Immature natural killer cell (primary cell): Measurements from ENCODE around the gene STMN3. TPM values are rescaled to one million over a fixed set of nuclear protein-coding genes. Genes with fewer than 3 reads are reported as not detected.
"Not testable (repeated sequence)": the region's sequence is repeated elsewhere in the genome, so short reads cannot be mapped to it uniquely, and the experiment has no call there.

Experiments
- DNase-seq, 3 donors: peaks; one replicate each; pipeline ENCODE4 v3.0.0; 2022; ENCODE audit warnings: mixed read lengths in 1 of 3
- H3K27ac Mint-ChIP-seq, 6 donors: one replicate each; pipeline ENCODE4 v1.8.0; 2020; ENCODE audit warnings: mixed read lengths in 6 of 6, mild to moderate bottlenecking in 5 of 6, inconsistent platforms in 4 of 6, moderate library complexity in 3 of 6
- H3K27me3 Mint-ChIP-seq, 3 donors: one replicate each; pipeline ENCODE4 v1.8.0; 2020 to 2021; ENCODE audit warnings: low read depth in 3 of 3, mild to moderate bottlenecking in 3 of 3, mixed read lengths in 3 of 3, moderate library complexity in 3 of 3, inconsistent platforms in 1 of 3
- H3K36me3 Mint-ChIP-seq, 3 donors: one replicate each; pipeline ENCODE4 v1.8.0; 2020; ENCODE audit warnings: mixed read lengths in 3 of 3, inconsistent platforms in 2 of 3, mild to moderate bottlenecking in 2 of 3
- H3K4me1 Mint-ChIP-seq, 2 donors: one replicate each; pipeline ENCODE4 v1.8.0; 2020; ENCODE audit warnings: inconsistent platforms in 2 of 2, mild to moderate bottlenecking in 2 of 2, mixed read lengths in 2 of 2, moderate library complexity in 1 of 2
- H3K4me3 Mint-ChIP-seq, 5 donors: one replicate each; pipeline ENCODE4 v1.8.0; 2020; ENCODE audit warnings: mild to moderate bottlenecking in 5 of 5, mixed read lengths in 5 of 5, inconsistent platforms in 3 of 5, moderate library complexity in 3 of 5
- H3K9me3 Mint-ChIP-seq, 6 donors: one replicate each; pipeline ENCODE4 v1.8.0; 2020; ENCODE audit warnings: mild to moderate bottlenecking in 6 of 6, mixed read lengths in 6 of 6, inconsistent platforms in 4 of 6, moderate library complexity in 3 of 6
- polyA plus RNA-seq, 3 donors: library from polyadenylated mRNA; unstranded; fragments of 300-500 nt; fragmentation: Illumina TruSeq; gene quantifications; one replicate each; pipeline ENCODE4 v1.2.3, GENCODE V29; 2021

STMN3 gene
- polyA plus RNA-seq, 3 donors from 2014 or later: 0.36 to 1.6 (median 1.1) TPM

DNA sequence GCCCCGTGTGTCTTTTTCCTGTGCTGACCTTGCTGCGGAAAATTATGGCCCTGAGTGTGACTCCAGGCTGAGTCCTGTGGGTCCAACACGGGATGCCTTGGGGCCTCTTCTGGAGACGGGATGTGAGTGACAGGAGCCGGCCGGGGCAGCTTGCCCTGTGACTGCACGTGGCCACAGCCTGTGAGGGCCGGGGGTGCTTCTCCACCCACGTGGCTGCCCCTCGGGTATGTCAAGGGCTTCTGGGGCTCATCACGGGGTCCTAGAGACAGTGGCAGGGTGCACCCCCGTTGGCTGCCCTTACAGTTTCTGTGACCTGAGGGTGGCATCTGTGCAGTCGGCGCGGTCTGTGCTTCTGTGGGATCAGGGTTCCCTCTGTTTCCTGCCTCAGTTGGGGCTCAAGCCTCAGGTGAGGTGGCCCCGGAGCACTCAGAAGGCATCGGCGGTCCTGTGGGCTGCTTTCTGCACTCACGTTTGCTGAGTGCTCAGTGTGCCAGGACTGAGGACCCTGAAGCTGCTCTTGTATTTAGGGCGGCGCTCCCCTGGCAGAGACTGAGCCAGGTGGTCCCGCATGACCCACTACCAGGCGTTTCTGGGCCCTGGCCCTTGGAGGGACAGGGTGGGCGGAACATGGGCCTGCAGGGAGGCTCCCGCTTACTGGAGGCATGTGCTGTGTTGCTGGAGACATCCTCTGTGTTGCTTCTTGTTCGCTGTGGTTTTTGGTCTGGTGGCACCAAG lies 10.3 kb upstream of the STMN3 start:
- no peak overlapping the region for H3K4me3 Mint-ChIP-seq

DNA sequence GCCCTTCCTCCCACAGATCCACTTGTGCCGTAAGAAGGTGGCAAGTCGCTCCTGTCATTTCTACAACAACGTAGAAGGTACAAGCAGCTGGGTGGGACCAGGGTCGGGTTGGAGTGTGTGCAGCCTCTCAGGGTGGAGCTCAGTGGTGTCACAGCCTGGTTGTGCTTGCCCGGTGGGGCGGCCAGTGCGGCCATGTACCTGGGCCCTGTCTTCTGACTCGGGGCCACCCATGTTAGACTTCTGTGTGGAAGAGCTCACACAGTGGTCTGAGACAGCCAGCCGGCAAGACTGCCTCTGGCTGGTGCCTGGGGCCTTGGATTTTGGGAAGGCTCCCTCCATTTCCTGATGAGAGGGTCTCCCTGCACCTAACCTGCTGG lies 9.6 kb upstream of the STMN3 start:
- no peak overlapping the region for H3K4me3 Mint-ChIP-seq
- peaks cover 4 to 8% (median 6%) of the 10 kb centered on the region in 3 donors for H3K27me3 Mint-ChIP-seq
- DNase-seq: no peak
- peaks cover 22 to 23% of the 10 kb centered on the region in 2 donors for H3K4me1 Mint-ChIP-seq
- H3K9me3 Mint-ChIP-seq: peaks cover 0 to 3% (median 0%) of the 10 kb centered on the region in 6 donors
- peaks cover 4 to 13% (median 8%) of the 10 kb centered on the region in 3 donors for H3K36me3 Mint-ChIP-seq
- no peak overlapping the region for H3K27ac Mint-ChIP-seq

More for the DNA sequence above, 10.3 kb upstream of the STMN3 start:
- H3K4me1 Mint-ChIP-seq: peaks cover 16% of the 10 kb centered on the region in 2 donors
- H3K27ac Mint-ChIP-seq: no peak overlapping the region
- H3K36me3 Mint-ChIP-seq: peaks cover 8 to 13% (median 13%) of the 10 kb centered on the region in 3 donors
- peaks cover 0 to 4% (median 2%) of the 10 kb centered on the region in 3 donors for H3K27me3 Mint-ChIP-seq
- no peak for DNase-seq
- no peaks in the 10 kb centered on the region for H3K9me3 Mint-ChIP-seq

DNA sequence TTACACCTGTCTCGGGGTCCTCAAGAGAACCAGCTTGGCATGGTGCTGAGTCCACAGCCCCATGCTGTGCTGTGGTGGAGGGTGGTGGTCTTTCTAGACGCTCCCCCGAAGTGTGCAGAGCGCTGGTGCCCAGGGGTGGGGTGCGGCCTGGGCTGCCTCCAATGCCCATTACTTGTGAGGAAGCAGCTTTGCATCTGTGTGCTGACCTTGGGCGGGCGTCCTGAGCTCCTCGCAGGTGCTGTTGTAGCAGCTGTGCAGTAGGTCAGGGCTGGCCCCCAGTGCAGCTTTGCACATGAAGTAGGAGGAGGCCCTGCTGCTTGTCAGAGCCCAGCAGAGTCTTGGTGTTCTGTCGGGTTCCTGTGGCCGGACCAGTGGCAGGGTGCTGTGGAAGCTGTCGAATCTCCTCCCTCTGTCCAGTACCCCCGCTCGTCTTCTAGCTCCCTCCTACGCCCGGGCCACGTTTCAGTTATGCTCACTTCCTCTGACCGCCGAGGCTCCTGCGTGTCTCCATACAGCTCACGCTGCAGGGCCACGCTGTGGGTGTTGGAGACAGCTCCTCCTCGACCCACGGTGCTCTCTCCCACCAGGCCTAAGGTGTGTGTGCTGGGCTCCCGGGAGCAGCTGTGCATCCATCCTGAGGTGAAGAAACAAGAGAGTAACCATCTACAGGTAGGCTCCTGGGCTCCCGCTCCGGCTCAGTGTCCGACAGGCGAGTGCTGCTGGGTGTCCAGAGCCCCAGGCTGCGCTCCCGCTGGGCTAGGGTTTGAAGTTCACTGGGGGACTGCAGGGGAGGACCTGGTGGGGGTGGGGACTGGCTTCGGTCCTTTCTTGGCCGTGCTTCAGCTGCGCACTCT lies 9.0 kb upstream of the STMN3 start:
- no peak for DNase-seq
- H3K9me3 Mint-ChIP-seq: peaks cover 0 to 3% (median 0%) of the 10 kb centered on the region in 6 donors
- no peak overlapping the region for H3K4me3 Mint-ChIP-seq
- H3K4me1 Mint-ChIP-seq: peaks cover 24% of the 10 kb centered on the region in 2 donors
- H3K27ac Mint-ChIP-seq: no peak overlapping the region
- H3K36me3 Mint-ChIP-seq: peaks cover 4 to 13% (median 6%) of the 10 kb centered on the region in 3 donors
- peaks cover 6 to 10% (median 6%) of the 10 kb centered on the region in 3 donors for H3K27me3 Mint-ChIP-seq

GRCh38 chr20:63661108-63661507 lies 7.9 kb upstream of the STMN3 start:
- Mint-ChIP-seq H3K9me3 (peaks cover 0 to 3% (median 0%) of the 10 kb centered on the region in 6 donors), H3K4me1 (peaks cover 24% of the 10 kb centered on the region in 2 donors), H3K27ac (no peak overlapping the region), H3K4me3 (no peak overlapping the region), H3K36me3 (peaks cover 3 to 13% (median 4%) of the 10 kb centered on the region in 3 donors), H3K27me3 (peaks cover 6 to 8% (median 6%) of the 10 kb centered on the region in 3 donors)
- DNase-seq: no peak

DNA sequence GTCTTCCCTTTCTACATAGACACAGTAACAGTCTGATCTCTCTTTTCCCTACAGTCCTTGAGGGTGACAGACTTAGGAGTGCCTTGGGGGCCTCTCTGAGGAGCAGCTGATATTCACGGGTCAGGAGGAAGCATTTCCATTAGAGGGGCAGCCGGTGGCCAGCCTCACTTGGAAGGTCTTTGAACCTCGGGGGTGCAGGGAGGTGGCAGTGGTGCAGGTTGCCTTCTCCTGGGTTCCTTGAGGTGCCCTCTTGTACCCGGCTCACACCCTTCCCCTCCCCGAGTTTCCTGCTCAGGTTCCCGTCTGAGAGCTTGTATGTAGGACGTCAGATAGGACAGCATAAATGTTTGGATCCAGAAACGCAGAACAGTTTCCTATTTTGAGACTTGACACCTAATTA lies 7.4 kb upstream of the STMN3 start:
- Mint-ChIP-seq H3K27me3 (peaks cover 6 to 8% (median 6%) of the 10 kb centered on the region in 3 donors), H3K9me3 (peaks cover 0 to 3% (median 0%) of the 10 kb centered on the region in 6 donors), H3K4me1 (peaks cover 24% of the 10 kb centered on the region in 2 donors), H3K36me3 (peaks cover 3 to 13% (median 4%) of the 10 kb centered on the region in 3 donors), H3K4me3 (peak overlapping the region in 3 of 5 donors; percentile 24 to 44 (median 41)), H3K27ac (no peak overlapping the region)
- DNase-seq: no peak

DNA sequence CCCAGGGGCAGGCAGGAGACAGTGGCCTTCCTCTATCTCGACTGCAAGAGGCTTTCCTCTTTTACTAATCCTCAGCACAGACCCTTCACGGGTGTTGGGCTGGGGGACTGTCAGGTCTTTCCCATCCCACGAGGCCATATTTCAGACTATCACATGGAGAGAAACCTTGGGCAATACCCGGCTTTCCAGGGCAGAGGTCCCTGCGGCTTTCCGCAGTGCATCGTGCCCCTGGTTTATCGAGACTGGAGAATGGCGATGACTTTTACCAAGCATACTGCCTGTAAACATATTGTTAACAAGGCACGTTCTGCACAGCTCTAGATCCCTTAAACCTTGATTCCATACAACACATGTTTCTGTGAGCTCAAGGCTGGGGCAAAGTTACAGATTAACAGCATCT lies 7.0 kb upstream of the STMN3 start:
- H3K27ac Mint-ChIP-seq, H3K27me3 Mint-ChIP-seq, H3K9me3 Mint-ChIP-seq, DNase-seq: not testable (repeated sequence)
- Mint-ChIP-seq H3K4me3 (peak overlapping the region; percentile 17 to 97 (median 49)), H3K36me3 (peaks cover 3 to 13% (median 4%) of the 10 kb centered on the region in 3 donors), H3K4me1 (peaks cover 24% of the 10 kb centered on the region in 2 donors)

GRCh38 chr20:63659370-63659769 lies 6.1 kb upstream of the STMN3 start:
- Mint-ChIP-seq H3K4me3 (peak overlapping the region; percentile 95 to 97 (median 96)), H3K27me3 (peaks cover 7 to 10% (median 9%) of the 10 kb centered on the region in 3 donors)
- no peak for DNase-seq

DNA sequence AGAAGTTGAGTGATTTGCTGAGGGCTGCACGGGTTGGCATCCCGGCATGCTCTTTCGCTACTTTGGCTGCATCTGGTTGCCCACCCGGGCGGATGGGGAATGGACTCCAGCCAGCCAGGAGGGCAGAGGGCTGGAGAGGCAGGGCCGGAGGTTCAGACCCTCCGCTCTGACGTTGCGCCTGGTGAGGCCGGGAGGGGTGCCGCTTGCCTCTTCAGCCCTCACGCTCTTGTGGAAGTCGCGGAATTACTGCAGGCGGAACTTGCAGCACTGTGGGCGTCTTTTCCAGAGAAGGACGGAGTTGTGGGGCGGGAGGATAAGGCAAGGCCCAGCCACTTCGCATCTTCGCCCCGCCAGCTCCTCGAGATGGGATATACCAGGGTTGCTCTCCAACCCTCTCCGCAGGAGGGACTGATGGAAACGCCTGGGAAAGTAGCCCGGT lies 5.5 kb upstream of the STMN3 start:
- Mint-ChIP-seq H3K36me3 (peaks cover 3 to 10% (median 4%) of the 10 kb centered on the region in 3 donors), H3K27ac (peak overlapping the region; percentile 88 to 97 (median 94)), H3K27me3 (peaks cover 9 to 12% (median 11%) of the 10 kb centered on the region in 3 donors), H3K9me3 (peaks cover 0 to 3% (median 0%) of the 10 kb centered on the region in 6 donors), H3K4me1 (peaks cover 29% of the 10 kb centered on the region in 2 donors), H3K4me3 (peak overlapping the region; percentile 95 to 97 (median 96))
- DNase-seq: no peak

More at GRCh38 chr20:63659370-63659769, 6.1 kb upstream of the STMN3 start:
- Mint-ChIP-seq H3K36me3 (peaks cover 3 to 10% (median 4%) of the 10 kb centered on the region in 3 donors), H3K4me1 (peaks cover 24% of the 10 kb centered on the region in 2 donors), H3K27ac (no peak overlapping the region), H3K9me3 (peaks cover 0 to 3% (median 0%) of the 10 kb centered on the region in 6 donors)

DNA sequence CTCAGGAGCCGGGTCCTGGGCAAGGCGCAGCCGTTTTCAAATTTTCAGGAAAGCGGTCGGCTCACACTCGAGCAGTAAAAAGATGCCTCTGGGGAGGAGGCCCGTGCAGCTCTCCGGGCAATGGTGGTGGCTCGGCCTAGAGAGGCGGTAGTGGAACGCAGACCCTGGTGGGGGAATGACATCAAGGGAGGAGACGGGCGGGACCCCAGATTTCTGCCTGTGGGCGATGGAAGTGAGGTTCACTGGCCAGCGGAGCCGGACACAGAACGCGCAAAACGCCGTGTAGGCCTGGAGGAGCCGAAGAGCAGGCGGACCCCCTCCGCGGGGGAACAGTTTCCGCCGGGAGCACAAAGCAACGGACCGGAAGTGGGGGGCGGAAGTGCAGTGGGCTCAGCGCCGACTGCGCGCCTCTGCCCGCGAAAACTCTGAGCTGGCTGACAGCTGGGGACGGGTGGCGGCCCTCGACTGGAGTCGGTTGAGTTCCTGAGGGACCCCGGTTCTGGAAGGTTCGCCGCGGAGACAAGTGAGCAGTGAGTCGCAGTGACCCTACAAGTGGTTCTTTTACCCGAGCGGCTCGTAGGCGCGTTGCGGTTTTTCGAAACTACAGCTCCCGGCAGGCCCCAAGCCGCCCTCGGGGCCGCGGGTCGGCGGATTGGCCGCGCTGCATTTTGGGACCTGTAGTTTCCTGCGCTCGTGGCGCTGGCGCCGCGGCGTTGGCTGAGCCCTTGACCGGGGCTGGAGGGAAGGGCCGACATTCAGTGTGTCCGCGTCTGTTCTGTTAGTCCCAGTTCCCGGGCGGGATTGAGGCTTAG lies 4.9 kb upstream of the STMN3 start, which contains the start of gene RTEL1:
Gene RTEL1, plus strand, starts transcription at position 376 of the 812 bp plus-strand sequence. CDS start 1,091 bp downstream, outside the sequence.
- peaks cover 3 to 10% (median 4%) of the 10 kb centered on the region in 3 donors for H3K36me3 Mint-ChIP-seq
- peak within 1 kb of the TSS; percentile 88 to 97 (median 94) for H3K27ac Mint-ChIP-seq
- H3K27me3 Mint-ChIP-seq: peaks cover 9 to 12% (median 12%) of the 10 kb centered on the region in 3 donors
- peak within 1 kb of the TSS; percentile 95 to 97 (median 96) for H3K4me3 Mint-ChIP-seq
- DNase-seq: peak; percentile 85 to 90 (median 88)
- H3K9me3 Mint-ChIP-seq: peaks cover 0 to 3% (median 0%) of the 10 kb centered on the region in 6 donors
- H3K4me1 Mint-ChIP-seq: peaks cover 30% of the 10 kb centered on the region in 2 donors

DNA sequence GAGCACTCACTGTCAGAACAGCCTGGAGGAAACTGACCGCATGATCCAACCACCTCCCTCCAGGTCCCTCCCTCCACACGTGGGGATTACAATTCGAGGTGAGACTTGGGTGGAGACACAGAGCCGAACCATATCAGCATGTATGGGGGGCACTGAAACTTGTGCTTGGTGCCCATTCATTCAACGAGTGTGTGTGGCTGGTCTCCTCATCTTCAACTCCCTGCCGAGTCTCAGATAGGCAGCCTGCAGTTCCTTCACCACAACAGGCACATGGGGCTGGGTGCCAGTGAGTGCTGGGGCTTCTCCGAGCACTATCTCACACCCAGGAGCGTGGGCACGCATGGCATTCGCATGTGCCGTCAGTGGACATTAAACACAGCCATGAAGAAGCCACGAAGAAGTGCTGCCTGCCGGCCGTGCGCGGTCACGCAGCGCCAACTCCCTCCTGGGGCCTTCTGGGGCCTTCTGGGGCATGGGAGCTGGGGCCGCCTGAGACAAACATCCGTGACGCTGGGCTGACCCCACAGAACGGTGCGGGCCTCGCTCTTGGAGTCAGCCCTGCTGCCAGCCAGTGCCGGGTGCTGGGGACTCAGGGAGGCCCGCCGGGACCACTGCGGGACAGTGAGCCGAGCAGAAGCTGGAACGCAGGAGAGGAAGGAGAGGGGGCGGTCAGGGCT lies 4.2 kb upstream of the STMN3 start:
- Mint-ChIP-seq H3K9me3 (peaks cover 0 to 3% (median 0%) of the 10 kb centered on the region in 6 donors), H3K4me1 (peaks cover 30% of the 10 kb centered on the region in 2 donors), H3K36me3 (peaks cover 3 to 10% (median 4%) of the 10 kb centered on the region in 3 donors), H3K27me3 (peaks cover 9 to 12% (median 12%) of the 10 kb centered on the region in 3 donors), H3K4me3 (peak overlapping the region; percentile 95 to 97 (median 96)), H3K27ac (peak overlapping the region in 5 of 6 donors; percentile 90 to 97 (median 94))
- DNase-seq: no peak

DNA sequence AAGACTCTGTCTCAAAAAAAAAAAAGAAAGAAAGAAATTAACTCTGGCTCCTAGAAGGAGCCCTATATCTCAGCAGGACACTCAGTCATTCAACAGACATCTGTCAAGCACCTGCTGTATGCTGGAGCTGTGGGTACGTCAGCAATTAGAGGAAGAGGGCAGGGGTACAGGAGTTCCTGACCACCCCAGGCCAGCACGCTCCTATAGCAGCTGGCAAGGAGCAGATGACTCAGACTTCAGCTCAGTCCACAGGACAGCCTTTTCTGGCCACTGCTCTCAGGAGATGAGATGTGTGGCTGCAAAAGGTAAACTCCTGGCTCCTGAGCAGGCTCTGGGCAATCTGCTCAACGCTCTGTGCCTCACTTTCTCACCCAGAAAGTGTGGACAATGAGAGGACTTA lies 3.2 kb upstream of the STMN3 start:
- Mint-ChIP-seq H3K27ac (no peak overlapping the region), H3K27me3 (peaks cover 11 to 14% (median 12%) of the 10 kb centered on the region in 3 donors), H3K4me1 (peaks cover 32 to 34% of the 10 kb centered on the region in 2 donors), H3K9me3 (peaks cover 0 to 3% (median 0%) of the 10 kb centered on the region in 6 donors), H3K4me3 (no peak overlapping the region), H3K36me3 (peaks cover 3 to 7% (median 4%) of the 10 kb centered on the region in 3 donors)
- no peak for DNase-seq

GRCh38 chr20:63655249-63655648 lies 2.0 kb upstream of the STMN3 start:
- no peak overlapping the region for H3K27ac Mint-ChIP-seq
- no peak overlapping the region for H3K4me3 Mint-ChIP-seq
- H3K4me1 Mint-ChIP-seq: peaks cover 29 to 35% of the 10 kb centered on the region in 2 donors
- DNase-seq: no peak
- peaks cover 0 to 3% (median 0%) of the 10 kb centered on the region in 6 donors for H3K9me3 Mint-ChIP-seq
- H3K36me3 Mint-ChIP-seq: peaks cover 0 to 7% (median 3%) of the 10 kb centered on the region in 3 donors
- H3K27me3 Mint-ChIP-seq: peaks cover 11 to 14% (median 12%) of the 10 kb centered on the region in 3 donors
